GM12878 (cell line): Measurements from ENCODE around the gene GABRB1. TPM values are rescaled to one million over a fixed set of nuclear protein-coding genes. Genes with fewer than 3 reads are reported as not detected.

Source experiments
- CBX3 ChIP-seq: fragments of 200-600 bp; sonication (generic); IDR thresholded peaks from 2 replicates; pipeline ENCODE4 v1.6.1; 2016; ENCODE audit warnings: low read depth, borderline replicate concordance
- CHD2 ChIP-seq: IDR thresholded peaks from 2 replicates; pipeline ENCODE4 v1.6.1; 2011; ENCODE audit warnings: low read depth, low read length, improper control_type of control experiment, borderline replicate concordance
- EED ChIP-seq: sonication (generic); IDR thresholded peaks from 2 replicates; pipeline ENCODE4 v1.6.1; 2016; ENCODE audit warnings: antibody characterized with exemption, low read depth
- FOXM1 ChIP-seq: IDR thresholded peaks from 2 replicates; pipeline ENCODE4 v1.6.1; 2012; ENCODE audit warnings: low read depth, mild to moderate bottlenecking, inconsistent platforms, low read length, moderate library complexity
- GATAD2B ChIP-seq: fragments of 450-650 bp; conservative IDR thresholded peaks from 2 replicates; pipeline ENCODE4 v1.6.1; 2017; ENCODE audit warnings: low read depth, mild to moderate bottlenecking, moderate library complexity
- IKZF1 ChIP-seq: fragments of 450-650 bp; conservative IDR thresholded peaks from 2 replicates; pipeline ENCODE4 v1.6.1; 2017; ENCODE audit warnings: antibody characterized with exemption, mild to moderate bottlenecking
- RB1 ChIP-seq: fragments of 450-650 bp; formaldehyde crosslinking; IDR thresholded peaks from 2 replicates; pipeline ENCODE4 v1.6.1; 2017; ENCODE audit warnings: mild to moderate bottlenecking, borderline replicate concordance
- RUNX3 ChIP-seq: IDR thresholded peaks from 2 replicates; pipeline ENCODE4 v1.6.1; 2012; ENCODE audit warnings: low read length, inconsistent platforms
- SIN3A ChIP-seq: IDR thresholded peaks from 2 replicates; pipeline ENCODE4 v1.6.1; 2012; ENCODE audit warnings: low read depth, low read length, improper control_type of control experiment
- SIX5 ChIP-seq: IDR thresholded peaks from 2 replicates; pipeline ENCODE4 v1.6.1; 2011; ENCODE audit warnings: mild to moderate bottlenecking, low read depth, low read length, moderate library complexity; ENCODE audit not compliant: severe bottlenecking
- SREBF2 ChIP-seq: IDR thresholded peaks from 2 replicates; pipeline ENCODE4 v1.6.1; 2012; ENCODE audit warnings: mild to moderate bottlenecking, low read length
- TBL1XR1 ChIP-seq: IDR thresholded peaks from 2 replicates; pipeline ENCODE4 v1.6.1; 2012; ENCODE audit warnings: low read depth, low read length, improper control_type of control experiment
- polyA plus RNA-seq, 11 experiments: library from polyadenylated mRNA; depleted of rRNA in 4 of 11; unstranded in 6 of 11; stranded (reverse) in 5 of 11; fragments of >200 nt; fragmentation: Nextera tagmentation in 4 of 11; fragmentation: Illumina TruSeq in 1 of 11; extraction: Ambion mirVana in 4 of 11; extraction: Trizol in 1 of 11; gene quantifications; 1 replicate in 1 of 11; 2 replicates in 10 of 11; pipeline versions ENCODE4 v1.2.1 to v1.2.3, GENCODE V29; 2011 to 2016; ENCODE audit warnings: inconsistent platforms in 2 of 11, missing spikeins in 2 of 11, low read depth in 1 of 11
- total RNA-seq, 4 experiments: library from RNA; depleted of rRNA in 3 of 4; stranded (reverse); fragments of >200 nt in 3 of 4; fragmentation: Illumina TruSeq in 1 of 4; extraction: Trizol in 1 of 4; gene quantifications; 2 replicates each; pipeline versions ENCODE4 v1.2.1 to v1.2.3, GENCODE V29; 2013 to 2021
- TF ChIP-seq, protein P1 (sequence below): IDR thresholded peaks from 2 replicates; pipeline ENCODE4 v1.6.1; 2012; ENCODE audit warnings: mild to moderate bottlenecking, low read depth, low read length
- TF ChIP-seq, protein P2 (sequence below): fragments of 150-350 bp; IDR thresholded peaks from 2 replicates; pipeline ENCODE4 v1.6.1; 2016; ENCODE audit warnings: low read depth, low read length
- TF ChIP-seq, protein P3 (sequence below): IDR thresholded peaks from 2 replicates; pipeline ENCODE4 v1.6.1; 2012; ENCODE audit warnings: improper control_type of control experiment, low read depth, low read length; ENCODE audit not compliant: insufficient replicate concordance

Gene GABRB1
- total and polyA plus RNA-seq, 10 of the 15 experiments (the other 5 are each of a cell fraction or from before 2014, with no cell fraction given), result 0.13 to 0.92 TPM; not detected in 8

DNA sequence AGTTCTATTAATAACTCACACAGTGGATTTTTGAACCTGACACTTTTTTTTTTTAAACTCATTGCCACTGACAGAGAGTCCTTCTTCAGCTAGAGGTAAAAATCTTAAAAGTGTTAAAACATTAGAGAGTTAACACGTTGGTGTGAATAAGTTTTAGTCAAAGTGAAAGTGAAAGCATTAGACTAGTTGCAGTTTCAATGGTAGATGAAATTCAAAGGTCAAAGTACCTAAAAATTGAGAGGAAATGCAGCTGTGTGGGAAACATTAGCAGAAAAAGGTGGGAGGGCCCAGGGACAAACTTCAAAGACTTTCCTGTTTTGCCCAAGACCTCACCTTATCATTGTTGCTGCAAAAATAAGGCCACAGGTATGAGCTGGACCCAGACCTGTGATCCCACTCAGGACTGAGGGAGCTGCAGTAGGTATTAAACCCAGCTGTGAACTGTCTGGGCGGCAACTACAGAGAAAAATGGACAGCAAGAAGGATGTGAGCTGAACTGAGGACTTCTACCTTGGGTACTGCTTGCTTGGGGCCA, 20.4 kb upstream of the GABRB1 start (continued):
- TF ChIP-seq EED (no peak), FOXM1 (no peak), TBL1XR1 (no peak), RUNX3 (peak; percentile 13; the same call in 1 of the 2 replicates), GATAD2B (0 out of 2 replicates have a peak, but pooled peaks have one; percentile 29), RB1 (no peak), SREBF2 (no peak), CBX3 (no peak), SIN3A (no peak), IKZF1 (peak; percentile 67; the same call in 1 of the 2 replicates), CHD2 (peak; percentile 13; the same call in 1 of the 2 replicates), SIX5 (no peak)
- TF ChIP-seq, protein P1, sequence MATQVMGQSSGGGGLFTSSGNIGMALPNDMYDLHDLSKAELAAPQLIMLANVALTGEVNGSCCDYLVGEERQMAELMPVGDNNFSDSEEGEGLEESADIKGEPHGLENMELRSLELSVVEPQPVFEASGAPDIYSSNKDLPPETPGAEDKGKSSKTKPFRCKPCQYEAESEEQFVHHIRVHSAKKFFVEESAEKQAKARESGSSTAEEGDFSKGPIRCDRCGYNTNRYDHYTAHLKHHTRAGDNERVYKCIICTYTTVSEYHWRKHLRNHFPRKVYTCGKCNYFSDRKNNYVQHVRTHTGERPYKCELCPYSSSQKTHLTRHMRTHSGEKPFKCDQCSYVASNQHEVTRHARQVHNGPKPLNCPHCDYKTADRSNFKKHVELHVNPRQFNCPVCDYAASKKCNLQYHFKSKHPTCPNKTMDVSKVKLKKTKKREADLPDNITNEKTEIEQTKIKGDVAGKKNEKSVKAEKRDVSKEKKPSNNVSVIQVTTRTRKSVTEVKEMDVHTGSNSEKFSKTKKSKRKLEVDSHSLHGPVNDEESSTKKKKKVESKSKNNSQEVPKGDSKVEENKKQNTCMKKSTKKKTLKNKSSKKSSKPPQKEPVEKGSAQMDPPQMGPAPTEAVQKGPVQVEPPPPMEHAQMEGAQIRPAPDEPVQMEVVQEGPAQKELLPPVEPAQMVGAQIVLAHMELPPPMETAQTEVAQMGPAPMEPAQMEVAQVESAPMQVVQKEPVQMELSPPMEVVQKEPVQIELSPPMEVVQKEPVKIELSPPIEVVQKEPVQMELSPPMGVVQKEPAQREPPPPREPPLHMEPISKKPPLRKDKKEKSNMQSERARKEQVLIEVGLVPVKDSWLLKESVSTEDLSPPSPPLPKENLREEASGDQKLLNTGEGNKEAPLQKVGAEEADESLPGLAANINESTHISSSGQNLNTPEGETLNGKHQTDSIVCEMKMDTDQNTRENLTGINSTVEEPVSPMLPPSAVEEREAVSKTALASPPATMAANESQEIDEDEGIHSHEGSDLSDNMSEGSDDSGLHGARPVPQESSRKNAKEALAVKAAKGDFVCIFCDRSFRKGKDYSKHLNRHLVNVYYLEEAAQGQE, result no peak
- TF ChIP-seq, protein P2, sequence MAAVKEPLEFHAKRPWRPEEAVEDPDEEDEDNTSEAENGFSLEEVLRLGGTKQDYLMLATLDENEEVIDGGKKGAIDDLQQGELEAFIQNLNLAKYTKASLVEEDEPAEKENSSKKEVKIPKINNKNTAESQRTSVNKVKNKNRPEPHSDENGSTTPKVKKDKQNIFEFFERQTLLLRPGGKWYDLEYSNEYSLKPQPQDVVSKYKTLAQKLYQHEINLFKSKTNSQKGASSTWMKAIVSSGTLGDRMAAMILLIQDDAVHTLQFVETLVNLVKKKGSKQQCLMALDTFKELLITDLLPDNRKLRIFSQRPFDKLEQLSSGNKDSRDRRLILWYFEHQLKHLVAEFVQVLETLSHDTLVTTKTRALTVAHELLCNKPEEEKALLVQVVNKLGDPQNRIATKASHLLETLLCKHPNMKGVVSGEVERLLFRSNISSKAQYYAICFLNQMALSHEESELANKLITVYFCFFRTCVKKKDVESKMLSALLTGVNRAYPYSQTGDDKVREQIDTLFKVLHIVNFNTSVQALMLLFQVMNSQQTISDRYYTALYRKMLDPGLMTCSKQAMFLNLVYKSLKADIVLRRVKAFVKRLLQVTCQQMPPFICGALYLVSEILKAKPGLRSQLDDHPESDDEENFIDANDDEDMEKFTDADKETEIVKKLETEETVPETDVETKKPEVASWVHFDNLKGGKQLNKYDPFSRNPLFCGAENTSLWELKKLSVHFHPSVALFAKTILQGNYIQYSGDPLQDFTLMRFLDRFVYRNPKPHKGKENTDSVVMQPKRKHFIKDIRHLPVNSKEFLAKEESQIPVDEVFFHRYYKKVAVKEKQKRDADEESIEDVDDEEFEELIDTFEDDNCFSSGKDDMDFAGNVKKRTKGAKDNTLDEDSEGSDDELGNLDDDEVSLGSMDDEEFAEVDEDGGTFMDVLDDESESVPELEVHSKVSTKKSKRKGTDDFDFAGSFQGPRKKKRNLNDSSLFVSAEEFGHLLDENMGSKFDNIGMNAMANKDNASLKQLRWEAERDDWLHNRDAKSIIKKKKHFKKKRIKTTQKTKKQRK, result no peak
- TF ChIP-seq, protein P3, sequence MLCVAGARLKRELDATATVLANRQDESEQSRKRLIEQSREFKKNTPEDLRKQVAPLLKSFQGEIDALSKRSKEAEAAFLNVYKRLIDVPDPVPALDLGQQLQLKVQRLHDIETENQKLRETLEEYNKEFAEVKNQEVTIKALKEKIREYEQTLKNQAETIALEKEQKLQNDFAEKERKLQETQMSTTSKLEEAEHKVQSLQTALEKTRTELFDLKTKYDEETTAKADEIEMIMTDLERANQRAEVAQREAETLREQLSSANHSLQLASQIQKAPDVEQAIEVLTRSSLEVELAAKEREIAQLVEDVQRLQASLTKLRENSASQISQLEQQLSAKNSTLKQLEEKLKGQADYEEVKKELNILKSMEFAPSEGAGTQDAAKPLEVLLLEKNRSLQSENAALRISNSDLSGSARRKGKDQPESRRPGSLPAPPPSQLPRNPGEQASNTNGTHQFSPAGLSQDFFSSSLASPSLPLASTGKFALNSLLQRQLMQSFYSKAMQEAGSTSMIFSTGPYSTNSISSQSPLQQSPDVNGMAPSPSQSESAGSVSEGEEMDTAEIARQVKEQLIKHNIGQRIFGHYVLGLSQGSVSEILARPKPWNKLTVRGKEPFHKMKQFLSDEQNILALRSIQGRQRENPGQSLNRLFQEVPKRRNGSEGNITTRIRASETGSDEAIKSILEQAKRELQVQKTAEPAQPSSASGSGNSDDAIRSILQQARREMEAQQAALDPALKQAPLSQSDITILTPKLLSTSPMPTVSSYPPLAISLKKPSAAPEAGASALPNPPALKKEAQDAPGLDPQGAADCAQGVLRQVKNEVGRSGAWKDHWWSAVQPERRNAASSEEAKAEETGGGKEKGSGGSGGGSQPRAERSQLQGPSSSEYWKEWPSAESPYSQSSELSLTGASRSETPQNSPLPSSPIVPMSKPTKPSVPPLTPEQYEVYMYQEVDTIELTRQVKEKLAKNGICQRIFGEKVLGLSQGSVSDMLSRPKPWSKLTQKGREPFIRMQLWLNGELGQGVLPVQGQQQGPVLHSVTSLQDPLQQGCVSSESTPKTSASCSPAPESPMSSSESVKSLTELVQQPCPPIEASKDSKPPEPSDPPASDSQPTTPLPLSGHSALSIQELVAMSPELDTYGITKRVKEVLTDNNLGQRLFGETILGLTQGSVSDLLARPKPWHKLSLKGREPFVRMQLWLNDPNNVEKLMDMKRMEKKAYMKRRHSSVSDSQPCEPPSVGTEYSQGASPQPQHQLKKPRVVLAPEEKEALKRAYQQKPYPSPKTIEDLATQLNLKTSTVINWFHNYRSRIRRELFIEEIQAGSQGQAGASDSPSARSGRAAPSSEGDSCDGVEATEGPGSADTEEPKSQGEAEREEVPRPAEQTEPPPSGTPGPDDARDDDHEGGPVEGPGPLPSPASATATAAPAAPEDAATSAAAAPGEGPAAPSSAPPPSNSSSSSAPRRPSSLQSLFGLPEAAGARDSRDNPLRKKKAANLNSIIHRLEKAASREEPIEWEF, result no peak
